ENCODE data around the gene STMN3.

GRCh38 chr20:63690003-63690897 is 37.0 kb upstream of the STMN3 start:
- TF ChIP-seq CTCF (IDR thresholded peaks at IDR 0.05) (no peak), POLR2A (IDR thresholded peaks at IDR 0.05) (no peak)

Measured in thyroid gland (tissue), 4 donors.